Trophoblast cell (in vitro differentiated cells and primary cell): Measurements from ENCODE around the gene WBP1.

Experiments
- DNase-seq, 2 donors: peaks; one replicate each; pipeline ENCODE4 v3.0.0-alpha.2; 2016
- H2AFZ ChIP-seq: 2 replicates; pipeline ENCODE4 v1.6.1; 2013; ENCODE audit warnings: low read length, moderate library complexity, mild to moderate bottlenecking; ENCODE audit not compliant: insufficient read depth, poor library complexity
- H2AK5ac ChIP-seq: 2 replicates; pipeline ENCODE4 v1.6.1; 2013; ENCODE audit warnings: mild to moderate bottlenecking, low read length
- H2BK120ac ChIP-seq: 2 replicates; pipeline ENCODE4 v1.6.1; 2013; ENCODE audit warnings: low read length, mild to moderate bottlenecking, moderate library complexity; ENCODE audit not compliant: insufficient read depth, poor library complexity
- H2BK12ac ChIP-seq: 2 replicates; pipeline ENCODE4 v1.6.1; 2013; ENCODE audit warnings: mild to moderate bottlenecking, low read length, moderate library complexity
- H2BK5ac ChIP-seq: 2 replicates; pipeline ENCODE4 v1.6.1; 2013; ENCODE audit warnings: low read length, low read depth, moderate library complexity, mild to moderate bottlenecking; ENCODE audit not compliant: poor library complexity
- H3K14ac ChIP-seq: 2 replicates; pipeline ENCODE4 v1.6.1; 2013; ENCODE audit warnings: mild to moderate bottlenecking, low read length
- H3K18ac ChIP-seq: 2 replicates; pipeline ENCODE4 v1.6.1; 2013; ENCODE audit warnings: mild to moderate bottlenecking, low read length
- H3K23ac ChIP-seq: 2 replicates; pipeline ENCODE4 v1.6.1; 2013; ENCODE audit warnings: low read length
- H3K27ac ChIP-seq: 2 replicates; pipeline ENCODE4 v1.5.1; 2013; ENCODE audit warnings: low read depth, mild to moderate bottlenecking, inconsistent platforms, low read length, moderate library complexity
- H3K27me3 ChIP-seq: 2 replicates; pipeline ENCODE4 v1.6.1; 2013; ENCODE audit warnings: inconsistent platforms, mild to moderate bottlenecking, low read length, moderate library complexity; ENCODE audit not compliant: insufficient read depth
- H3K36me3 ChIP-seq, 2 experiments: 1 replicate in 1 of 2; 2 replicates in 1 of 2; pipeline ENCODE4 v1.6.1; 2013; ENCODE audit warnings: low read length in 2 of 2, mild to moderate bottlenecking in 2 of 2, moderate library complexity in 1 of 2; ENCODE audit not compliant: insufficient read depth in 2 of 2, control insufficient read depth in 1 of 2
- H3K4ac ChIP-seq: 2 replicates; pipeline ENCODE4 v1.6.1; 2013; ENCODE audit warnings: low read depth, mild to moderate bottlenecking, low read length, moderate library complexity
- H3K4me1 ChIP-seq, 2 experiments: 1 replicate in 1 of 2; 2 replicates in 1 of 2; pipeline ENCODE4 v1.6.1; 2013; ENCODE audit warnings: low read length in 2 of 2, mild to moderate bottlenecking in 2 of 2, moderate library complexity in 1 of 2; ENCODE audit not compliant: insufficient read depth in 2 of 2, control insufficient read depth in 1 of 2
- H3K4me2 ChIP-seq: 2 replicates; pipeline ENCODE4 v1.6.1; 2013; ENCODE audit warnings: inconsistent platforms, mild to moderate bottlenecking, low read length, moderate library complexity
- H3K4me3 ChIP-seq: 2 replicates; pipeline ENCODE4 v1.5.1; 2013; ENCODE audit warnings: mild to moderate bottlenecking, low read depth, low read length, inconsistent platforms
- H3K79me1 ChIP-seq: one replicate; pipeline ENCODE4 v1.6.1; 2013; ENCODE audit warnings: low read length
- H3K79me2 ChIP-seq: 2 replicates; pipeline ENCODE4 v1.6.1; 2013; ENCODE audit warnings: low read length, mild to moderate bottlenecking; ENCODE audit not compliant: control insufficient read depth, insufficient read depth, poor library complexity
- H3K9ac ChIP-seq: 2 replicates; pipeline ENCODE4 v1.6.1; 2013; ENCODE audit warnings: mild to moderate bottlenecking, low read length
- H3K9me3 ChIP-seq: 2 replicates; pipeline ENCODE4 v1.6.1; 2013; ENCODE audit warnings: low read depth, mild to moderate bottlenecking, control low read depth, inconsistent platforms, low read length; ENCODE audit not compliant: insufficient read depth
- H4K12ac ChIP-seq: 2 replicates; pipeline ENCODE4 v1.6.1; 2013; ENCODE audit warnings: low read depth, mild to moderate bottlenecking, low read length, moderate library complexity
- H4K8ac ChIP-seq: 2 replicates; pipeline ENCODE4 v1.6.1; 2013; ENCODE audit warnings: low read depth, mild to moderate bottlenecking, low read length, moderate library complexity
- H4K91ac ChIP-seq: one replicate; pipeline ENCODE4 v1.6.1; 2013; ENCODE audit warnings: low read depth, mild to moderate bottlenecking, low read length, moderate library complexity
- WGBS: extraction: QIAGEN DNeasy Blood & Tissue Kit; methylation state at CpG from one replicate; pipeline ENCODE4 v1.1.7; 2013; ENCODE audit warnings: missing lambda C conversion rate; ENCODE audit not compliant: insufficient read length, insufficient coverage; ENCODE audit errors: extremely low coverage; 5-methylcytosine and 5-hydroxymethylcytosine counted together

The WBP1 gene

GRCh38 chr2:74429487-74430451 lies 28.5 kb upstream of the WBP1 start:
- Histone ChIP-seq H3K27me3 (no peaks in the 10 kb centered on the region), H3K9ac (no peak overlapping the region), H3K4ac (no peak overlapping the region), H3K36me3 (peaks cover 66 to 77% of the 10 kb centered on the region in 2 experiments), H3K79me1 (no peaks in the 10 kb centered on the region), H3K9me3 (peaks cover 1% of the 10 kb centered on the region), H3K4me3 (no peak overlapping the region), H3K79me2 (no peaks in the 10 kb centered on the region), H3K14ac (no peak overlapping the region), H4K8ac (no peak overlapping the region), H3K4me1 (no peaks in the 10 kb centered on the region), H3K23ac (no peak overlapping the region), H3K27ac (no peak overlapping the region), H2BK5ac (no peak overlapping the region), H2AK5ac (no peak overlapping the region), H3K18ac (no peak overlapping the region), H3K4me2 (no peak overlapping the region), H2BK120ac (no peak overlapping the region), H2BK12ac (no peak overlapping the region), H4K12ac (no peak overlapping the region), H4K91ac (no peak overlapping the region), H2AFZ (no peak overlapping the region)
- WGBS = no CpG with 5 or more reads among the region's 18 CpGs
- DNase-seq = no peak

GRCh38 chr2:74430502-74430901 lies 27.7 kb upstream of the WBP1 start:
- Histone ChIP-seq H3K27me3 (no peaks in the 10 kb centered on the region), H3K36me3 (peaks cover 62 to 78% of the 10 kb centered on the region in 2 experiments), H3K27ac (no peak overlapping the region), H2AK5ac (no peak overlapping the region), H3K79me1 (no peaks in the 10 kb centered on the region), H2BK5ac (no peak overlapping the region), H3K4me2 (no peak overlapping the region), H3K23ac (no peak overlapping the region), H3K9ac (no peak overlapping the region), H3K4ac (no peak overlapping the region), H2BK12ac (no peak overlapping the region), H4K8ac (no peak overlapping the region), H3K9me3 (peaks cover 1% of the 10 kb centered on the region), H3K4me3 (no peak overlapping the region), H2AFZ (no peak overlapping the region), H3K79me2 (no peaks in the 10 kb centered on the region), H3K14ac (no peak overlapping the region), H4K91ac (no peak overlapping the region), H3K4me1 (no peaks in the 10 kb centered on the region), H4K12ac (no peak overlapping the region), H2BK120ac (no peak overlapping the region), H3K18ac (no peak overlapping the region)
- WGBS = no CpG with 5 or more reads among the region's 11 CpGs
- DNase-seq = no peak

- Histone ChIP-seq H2BK12ac (no peak overlapping the region), H2BK120ac (no peak overlapping the region), H3K4me2 (no peak overlapping the region), H3K36me3 (peaks cover 33 to 40% of the 10 kb centered on the region in 2 experiments), H3K4ac (peak overlapping the region; percentile 52), H3K9me3 (peaks cover 1% of the 10 kb centered on the region), H2AFZ (no peak overlapping the region), H3K9ac (no peak overlapping the region), H3K27ac (no peak overlapping the region), H3K4me1 (peaks cover 14% of the 10 kb centered on the region in 2 experiments), H3K4me3 (no peak overlapping the region), H3K79me2 (peaks cover 32% of the 10 kb centered on the region), H3K27me3 (no peaks in the 10 kb centered on the region), H4K8ac (no peak overlapping the region), H3K79me1 (peaks cover 16% of the 10 kb centered on the region), H2AK5ac (no peak overlapping the region), H3K18ac (peak overlapping the region; percentile 9), H3K23ac (no peak overlapping the region), H2BK5ac (no peak overlapping the region), H4K12ac (no peak overlapping the region), H3K14ac (no peak overlapping the region), H4K91ac (no peak overlapping the region)
- no CpG with 5 or more reads among the region's 43 CpGs for WGBS
- no peak for DNase-seq
These were observed 22.0 kb upstream of the WBP1 start for GRCh38 chr2:74436111-74436805.

GRCh38 chr2:74436848-74437695 lies 21.2 kb upstream of the WBP1 start:
- H3K4me3 ChIP-seq = no peak overlapping the region
- no CpG with 5 or more reads among the region's 6 CpGs for WGBS

More at GRCh38 chr2:74436848-74437695, 21.2 kb upstream of the WBP1 start:
- no peak overlapping the region for H4K12ac ChIP-seq
- H2AFZ ChIP-seq = no peak overlapping the region
- no peak for DNase-seq
- H2BK12ac ChIP-seq = no peak overlapping the region
- no peak overlapping the region for H3K4me2 ChIP-seq
- H3K9ac ChIP-seq = no peak overlapping the region
- no peaks in the 10 kb centered on the region for H3K27me3 ChIP-seq
- H3K27ac ChIP-seq = no peak overlapping the region
- H3K79me2 ChIP-seq = peaks cover 39% of the 10 kb centered on the region
- no peak overlapping the region for H2AK5ac ChIP-seq
- H4K91ac ChIP-seq = no peak overlapping the region
- H3K4me1 ChIP-seq = peaks cover 14% of the 10 kb centered on the region in 2 experiments
- H3K14ac ChIP-seq = no peak overlapping the region
- peaks cover 28 to 34% of the 10 kb centered on the region in 2 experiments for H3K36me3 ChIP-seq
- peak overlapping the region; percentile 39 for H3K4ac ChIP-seq
- peaks cover 1% of the 10 kb centered on the region for H3K9me3 ChIP-seq
- no peak overlapping the region for H2BK120ac ChIP-seq
- H3K23ac ChIP-seq = no peak overlapping the region
- peaks cover 24% of the 10 kb centered on the region for H3K79me1 ChIP-seq
- no peak overlapping the region for H4K8ac ChIP-seq
- H3K18ac ChIP-seq = no peak overlapping the region
- no peak overlapping the region for H2BK5ac ChIP-seq
